Sigmoid colon (tissue), 7 donors: ENCODE data around the gene CSNK1G3. TPM values are rescaled to one million over a fixed set of nuclear protein-coding genes. Genes with fewer than 3 reads are reported as not detected.

Experiments used
- DNase-seq: peaks from one replicate; pipeline ENCODE4 v3.0.0-alpha.2; 2019
- H3K27ac ChIP-seq, 4 donors: fragments of 200-600 bp; sonication (generic); one replicate each; pipeline ENCODE4 v1.5.1; 2016 to 2019; ENCODE audit warnings: mild to moderate bottlenecking in 1 of 4
- H3K27me3 ChIP-seq, 3 donors: fragments of 200-600 bp; sonication (generic); one replicate each; pipeline ENCODE4 v1.5.1; 2019; ENCODE audit warnings: mild to moderate bottlenecking in 1 of 3
- H3K36me3 ChIP-seq, 4 donors: fragments of 200-600 bp; sonication (generic); one replicate each; pipeline ENCODE4 v1.5.1; 2016 to 2019
- H3K4me1 ChIP-seq, 4 donors: fragments of 200-600 bp; sonication (generic); one replicate each; pipeline ENCODE4 v1.5.1; 2017 to 2019
- H3K4me3 ChIP-seq, 4 donors: fragments of 200-600 bp; sonication (generic); one replicate each; pipeline ENCODE4 v1.5.1; 2017 to 2019; ENCODE audit warnings: mild to moderate bottlenecking in 2 of 4, moderate library complexity in 1 of 4
- H3K9me3 ChIP-seq, 4 donors: fragments of 200-600 bp in 3 of 4; sonication (generic) in 3 of 4; one replicate each; pipeline versions ENCODE4 v1.5.1 to v1.6.1; 2013 to 2019
- CTCF ChIP-seq, 4 experiments: fragments of 450-650 bp in 3 of 4; fragments of 200-600 bp in 1 of 4; IDR thresholded peaks; one replicate each; pipeline ENCODE4 v1.5.1; 2016 to 2019; ENCODE audit warnings: antibody characterized with exemption in 4 of 4, mild to moderate bottlenecking in 3 of 4, moderate library complexity in 2 of 4
- EP300 ChIP-seq, 4 donors: sonication (generic); formaldehyde crosslinking; IDR thresholded peaks; one replicate each; pipeline ENCODE4 v1.6.1; 2017; ENCODE audit warnings: antibody characterized with exemption in 4 of 4
- POLR2A ChIP-seq, 2 donors: fragments of 450-650 bp; IDR thresholded peaks; one replicate each; pipeline ENCODE4 v1.6.1; 2016; ENCODE audit warnings: antibody characterized with exemption in 2 of 2, mild to moderate bottlenecking in 2 of 2, moderate library complexity in 2 of 2
- POLR2AphosphoS5 ChIP-seq, 4 donors: sonication (generic); formaldehyde crosslinking; IDR thresholded peaks; one replicate each; pipeline ENCODE4 v1.6.1; 2017; ENCODE audit warnings: antibody characterized with exemption in 4 of 4
- WGBS, 2 donors: extraction: QIAGEN DNeasy Blood & Tissue Kit; methylation state at CpG; one replicate each; pipeline ENCODE4 v1.1.7; 2013; 5-methylcytosine and 5-hydroxymethylcytosine counted together
- intact Hi-C: fragments of 100-400 bp; cut with DNase I; formaldehyde crosslinking; loops from one replicate; pipeline ENCODE4 v1.15.1; 2023
- polyA plus RNA-seq, 3 donors: library from polyadenylated mRNA; stranded (reverse); fragments of 200-250 nt; gene quantifications; one replicate each; pipeline ENCODE4 v1.2.3, GENCODE V29; 2013
- total RNA-seq, 4 donors: library from RNA; depleted of rRNA; stranded (reverse); fragments of >200 nt; gene quantifications; one replicate each; pipeline ENCODE4 v1.1.0, GENCODE V29; 2016
- donor health status: healthy with polysubstance abuse.
- donor health status: Bipolar disorder and iron deficiency.
- donor health status: healthy.

Gene CSNK1G3
- total and polyA plus RNA-seq, 7 donors = 21.6 to 99.6 (median 55.8) TPM

GRCh38 chr5:123520677-123521247, 8.8 kb downstream of the CSNK1G3 start:
- no peak for DNase-seq
- intact Hi-C loops = no loop called here
- Histone ChIP-seq H3K4me1 (peaks cover 0 to 48% (median 21%) of the 10 kb centered on the region in 4 donors), H3K4me3 (no peak overlapping the region), H3K27me3 (no peaks in the 10 kb centered on the region), H3K27ac (no peak overlapping the region), H3K9me3 (no peaks in the 10 kb centered on the region), H3K36me3 (no peaks in the 10 kb centered on the region)
- TF ChIP-seq CTCF (IDR thresholded peaks at IDR 0.05) (no peak), POLR2A (IDR thresholded peaks at IDR 0.05) (no peak), EP300 (IDR thresholded peaks at IDR 0.05) (no peak), POLR2AphosphoS5 (IDR thresholded peaks at IDR 0.05) (no peak)

GRCh38 chr5:123524146-123524545, 12.2 kb downstream of the CSNK1G3 start:
- intact Hi-C loops = no loop called here
- TF ChIP-seq POLR2AphosphoS5 (IDR thresholded peaks at IDR 0.05) (no peak), EP300 (IDR thresholded peaks at IDR 0.05) (no peak), POLR2A (IDR thresholded peaks at IDR 0.05) (no peak), CTCF (IDR thresholded peaks at IDR 0.05) (no peak)
- DNase-seq = no peak
- H3K36me3 ChIP-seq = no peaks in the 10 kb centered on the region
- H3K9me3 ChIP-seq = no peaks in the 10 kb centered on the region
- peaks cover 0 to 53% (median 26%) of the 10 kb centered on the region in 4 donors for H3K4me1 ChIP-seq
- H3K4me3 ChIP-seq = no peak overlapping the region
- no peaks in the 10 kb centered on the region for H3K27me3 ChIP-seq
- no peak overlapping the region for H3K27ac ChIP-seq
- whole genome bisulfite sequencing, 2 donors = 60 to 65% methylated on average over 4 of the region's 4 CpGs

- DNase-seq = no peak
- Histone ChIP-seq H3K27ac (no peak overlapping the region), H3K4me1 (peaks cover 0 to 44% (median 24%) of the 10 kb centered on the region in 4 donors), H3K36me3 (no peaks in the 10 kb centered on the region), H3K27me3 (no peaks in the 10 kb centered on the region), H3K9me3 (no peaks in the 10 kb centered on the region), H3K4me3 (no peak overlapping the region)
- intact Hi-C loops = no loop called here
- TF ChIP-seq POLR2A (IDR thresholded peaks at IDR 0.05) (no peak), POLR2AphosphoS5 (IDR thresholded peaks at IDR 0.05) (no peak), EP300 (IDR thresholded peaks at IDR 0.05) (no peak), CTCF (IDR thresholded peaks at IDR 0.05) (no peak)
Measured at GRCh38 chr5:123527190-123527589, 15.2 kb downstream of the CSNK1G3 start.

GRCh38 chr5:123528065-123528464, 16.1 kb downstream of the CSNK1G3 start:
- Histone ChIP-seq H3K4me3 (no peak overlapping the region), H3K27me3 (no peaks in the 10 kb centered on the region), H3K9me3 (no peaks in the 10 kb centered on the region), H3K36me3 (no peaks in the 10 kb centered on the region), H3K4me1 (peaks cover 0 to 44% (median 24%) of the 10 kb centered on the region in 4 donors), H3K27ac (no peak overlapping the region)
- no peak for DNase-seq
- intact Hi-C loops = no loop called here
- TF ChIP-seq EP300 (IDR thresholded peaks at IDR 0.05) (no peak), POLR2A (IDR thresholded peaks at IDR 0.05) (no peak), POLR2AphosphoS5 (IDR thresholded peaks at IDR 0.05) (no peak), CTCF (IDR thresholded peaks at IDR 0.05) (no peak)

- Histone ChIP-seq H3K36me3 (no peaks in the 10 kb centered on the region), H3K4me1 (peaks cover 0 to 39% (median 21%) of the 10 kb centered on the region in 4 donors), H3K27ac (no peak overlapping the region), H3K4me3 (no peak overlapping the region), H3K27me3 (no peaks in the 10 kb centered on the region), H3K9me3 (no peaks in the 10 kb centered on the region)
- WGBS, 2 donors = 92 to 95% methylated on average over 4 of the region's 4 CpGs
- TF ChIP-seq EP300 (IDR thresholded peaks at IDR 0.05) (no peak), POLR2AphosphoS5 (IDR thresholded peaks at IDR 0.05) (no peak), CTCF (IDR thresholded peaks at IDR 0.05) (no peak), POLR2A (IDR thresholded peaks at IDR 0.05) (no peak)
- intact Hi-C loops = no loop called here
- DNase-seq = no peak
Measured at GRCh38 chr5:123528878-123529277, 16.9 kb downstream of the CSNK1G3 start.
